Smooth muscle cell (in vitro differentiated cells): ENCODE measurements around the gene TYMP. TPM values are rescaled to one million over a fixed set of nuclear protein-coding genes. Genes with fewer than 3 reads are reported as not detected.

Experiments
- DNase-seq: peaks from one replicate; lab custom pipeline; 2025; ENCODE audit not compliant: unreplicated experiment; lab: John Stamatoyannopoulos, UW
- H2AFZ ChIP-seq: fragments of 200-600 bp; sonication (generic); 2 replicates; pipeline ENCODE4 v1.6.0; 2016; ENCODE audit warnings: antibody characterized with exemption, low read depth, mild to moderate bottlenecking
- H3F3A ChIP-seq: fragments of 200-600 bp; sonication (generic); 2 replicates; pipeline ENCODE4 v1.6.0; 2017; ENCODE audit warnings: antibody characterized with exemption, low read depth
- H3K27ac ChIP-seq: fragments of 200-600 bp; sonication (generic); 2 replicates; pipeline ENCODE4 v1.5.1; 2016; ENCODE audit warnings: low read depth, mild to moderate bottlenecking
- H3K27me3 ChIP-seq: fragments of 200-600 bp; sonication (generic); 2 replicates; pipeline ENCODE4 v1.6.1; 2016; ENCODE audit warnings: low read depth, mild to moderate bottlenecking
- H3K36me3 ChIP-seq: fragments of 200-600 bp; sonication (generic); 2 replicates; pipeline ENCODE4 v1.5.1; 2016; ENCODE audit warnings: low read depth
- H3K4me1 ChIP-seq: fragments of 200-600 bp; sonication (generic); 2 replicates; pipeline ENCODE4 v1.5.1; 2016; ENCODE audit warnings: low read depth
- H3K4me2 ChIP-seq: fragments of 200-600 bp; sonication (generic); 2 replicates; pipeline ENCODE4 v1.6.0; 2016; ENCODE audit warnings: mild to moderate bottlenecking
- H3K4me3 ChIP-seq: fragments of 200-600 bp; sonication (generic); 2 replicates; pipeline ENCODE4 v1.5.1; 2016; ENCODE audit warnings: mild to moderate bottlenecking
- H3K79me2 ChIP-seq: fragments of 200-600 bp; sonication (generic); 2 replicates; pipeline ENCODE4 v1.6.0; 2016; ENCODE audit warnings: low read depth, mild to moderate bottlenecking
- H3K9ac ChIP-seq: fragments of 200-600 bp; sonication (generic); 2 replicates; pipeline ENCODE4 v1.6.0; 2016; ENCODE audit warnings: low read depth
- H3K9me3 ChIP-seq: fragments of 200-600 bp; sonication (generic); replicated peaks from 2 replicates; pipeline ENCODE4 v1.5.1; 2016; ENCODE audit warnings: low read depth
- H4K20me1 ChIP-seq: fragments of 200-600 bp; sonication (generic); 2 replicates; pipeline ENCODE4 v1.6.0; 2016; ENCODE audit warnings: low read depth
- CTCF ChIP-seq: fragments of 200-600 bp; sonication (generic); IDR thresholded peaks from 2 replicates; pipeline ENCODE4 v1.5.1; 2017; ENCODE audit warnings: borderline replicate concordance, mild to moderate bottlenecking, antibody characterized with exemption; ENCODE audit not compliant: insufficient read depth, poor library complexity, severe bottlenecking
- WGBS: methylation state at CpG from one replicate; pipeline ENCODE4 v1.1.7; 2016; ENCODE audit warnings: low lambda C conversion rate; 5-methylcytosine and 5-hydroxymethylcytosine counted together
- polyA plus RNA-seq: library from polyadenylated mRNA; unstranded; fragments of >200 nt; fragmentation: Nextera tagmentation; extraction: Ambion mirVana; gene quantifications from 2 replicates; pipeline ENCODE4 v1.2.1, GENCODE V29; 2016
- total RNA-seq: library from RNA; depleted of rRNA; stranded (reverse); fragments of >200 nt; gene quantifications from 2 replicates; pipeline ENCODE4 v1.2.3, GENCODE V29; 2014

Gene TYMP
- total and polyA plus RNA-seq, 2 experiments from 2014 or later = 87.4 to 287 TPM

- 95% methylated on average over 11 of the region's 11 CpGs for WGBS
- peaks cover 7% of the 10 kb centered on the region for H3K4me1 ChIP-seq
- H3K4me2 ChIP-seq = no peak overlapping the region
- H3K9me3 ChIP-seq = no peaks in the 10 kb centered on the region
- no peak overlapping the region for H3K27ac ChIP-seq
- no peak overlapping the region for H2AFZ ChIP-seq
- no peak overlapping the region for H3K4me3 ChIP-seq
- no peaks in the 10 kb centered on the region for H3K27me3 ChIP-seq
- no peaks in the 10 kb centered on the region for H3K36me3 ChIP-seq
- no peaks in the 10 kb centered on the region for H4K20me1 ChIP-seq
- H3F3A ChIP-seq = peaks cover 5% of the 10 kb centered on the region
- no peak for TF ChIP-seq CTCF
- H3K79me2 ChIP-seq = peaks cover 5% of the 10 kb centered on the region
- no peak for DNase-seq
- H3K9ac ChIP-seq = no peak overlapping the region
Measured at GRCh38 chr22:50479721-50480120, 50.1 kb downstream of the TYMP start.

GRCh38 chr22:50477923-50478322 lies 51.9 kb downstream of the TYMP start:
- Histone ChIP-seq H2AFZ (no peak overlapping the region), H3K27ac (no peak overlapping the region), H3F3A (no peaks in the 10 kb centered on the region), H3K27me3 (no peaks in the 10 kb centered on the region), H3K9me3 (no peaks in the 10 kb centered on the region), H3K36me3 (no peaks in the 10 kb centered on the region), H3K9ac (no peak overlapping the region), H4K20me1 (peaks cover 16% of the 10 kb centered on the region), H3K79me2 (peaks cover 22% of the 10 kb centered on the region), H3K4me1 (peaks cover 16% of the 10 kb centered on the region), H3K4me3 (no peak overlapping the region), H3K4me2 (no peak overlapping the region)
- 92% methylated on average over 12 of the region's 12 CpGs for WGBS
- no peak for DNase-seq
- TF ChIP-seq CTCF = no peak

GRCh38 chr22:50476868-50477267 lies 52.9 kb downstream of the TYMP start:
- 88% methylated on average over 7 of the region's 7 CpGs for WGBS
- H3K4me2 ChIP-seq = no peak overlapping the region
- no peak overlapping the region for H3K27ac ChIP-seq
- H2AFZ ChIP-seq = no peak overlapping the region
- peaks cover 27% of the 10 kb centered on the region for H4K20me1 ChIP-seq
- H3K9ac ChIP-seq = no peak overlapping the region
- no peak for TF ChIP-seq CTCF
- no peaks in the 10 kb centered on the region for H3K27me3 ChIP-seq
- no peaks in the 10 kb centered on the region for H3K36me3 ChIP-seq
- no peak for DNase-seq
- H3F3A ChIP-seq = no peaks in the 10 kb centered on the region
- no peaks in the 10 kb centered on the region for H3K9me3 ChIP-seq
- H3K4me3 ChIP-seq = no peak overlapping the region
- H3K4me1 ChIP-seq = peaks cover 12% of the 10 kb centered on the region
- peaks cover 30% of the 10 kb centered on the region for H3K79me2 ChIP-seq

Other genes starting within 250 kb of the TYMP start
- gene PLXNB2, start 222.4 kb downstream of the TYMP start, total RNA-seq = 183 and 195 TPM in 2 replicates
- 210 and 249 TPM in 2 replicates for gene PLXNB2, start 222.4 kb downstream of the TYMP start, polyA plus RNA-seq
- 2.4 and 3.1 TPM in 2 replicates for gene DENND6B, start 203.0 kb downstream of the TYMP start, total RNA-seq
- gene DENND6B, start 203.0 kb downstream of the TYMP start, polyA plus RNA-seq = 7.8 and 10.1 TPM in 2 replicates
- gene PPP6R2, start 186.7 kb downstream of the TYMP start, total RNA-seq = 24.6 and 30.7 TPM in 2 replicates
- gene PPP6R2, start 186.7 kb downstream of the TYMP start, polyA plus RNA-seq = 31.6 and 36.3 TPM in 2 replicates
- gene SBF1, start 55.0 kb downstream of the TYMP start, total RNA-seq = 34.1 and 37.3 TPM in 2 replicates
- gene SBF1, start 55.0 kb downstream of the TYMP start, polyA plus RNA-seq = 53.6 and 70.8 TPM in 2 replicates
- 3.0 and 4.1 TPM in 2 replicates for gene ADM2, start 48.5 kb downstream of the TYMP start, total RNA-seq
- 15.8 and 16.9 TPM in 2 replicates for gene ADM2, start 48.5 kb downstream of the TYMP start, polyA plus RNA-seq
- gene MIOX, start 43.2 kb downstream of the TYMP start, total RNA-seq = 2.1 TPM in 1 of 2 replicates, not detected in the other
- gene MIOX, start 43.2 kb downstream of the TYMP start, polyA plus RNA-seq = 0.49 and 0.54 TPM in 2 replicates
- 53.5 and 56.3 TPM in 2 replicates for gene LMF2, start 22.3 kb downstream of the TYMP start, total RNA-seq
- 117 and 130 TPM in 2 replicates for gene LMF2, start 22.3 kb downstream of the TYMP start, polyA plus RNA-seq
- gene NCAPH2, start 21.8 kb downstream of the TYMP start, total RNA-seq = 20.7 and 24.1 TPM in 2 replicates
- gene NCAPH2, start 21.8 kb downstream of the TYMP start, polyA plus RNA-seq = 42.0 and 45.7 TPM in 2 replicates
- 1.5 and 3.2 TPM in 2 replicates for gene SCO2, start 4.4 kb downstream of the TYMP start, total RNA-seq
- gene SCO2, start 4.4 kb downstream of the TYMP start, polyA plus RNA-seq = 17.6 and 22.6 TPM in 2 replicates
- gene KLHDC7B, start 15.9 kb upstream of the TYMP start, total RNA-seq = 0.31 and 1.1 TPM in 2 replicates
- gene KLHDC7B, start 15.9 kb upstream of the TYMP start, polyA plus RNA-seq = 1.5 and 2.2 TPM in 2 replicates
- not detected in 2 replicates for gene SYCE3, start 32.9 kb upstream of the TYMP start, total RNA-seq
- gene SYCE3, start 32.9 kb upstream of the TYMP start, polyA plus RNA-seq = not detected in 2 replicates
- gene CPT1B, start 48.4 kb upstream of the TYMP start, total RNA-seq = 13.1 and 19.3 TPM in 2 replicates
- gene CPT1B, start 48.4 kb upstream of the TYMP start, polyA plus RNA-seq = 20.7 and 38.3 TPM in 2 replicates
- gene CHKB, start 52.8 kb upstream of the TYMP start, total RNA-seq = 33.6 and 35.2 TPM in 2 replicates
- gene CHKB, start 52.8 kb upstream of the TYMP start, polyA plus RNA-seq = 62.8 and 64.8 TPM in 2 replicates
- gene MAPK8IP2, start 70.8 kb upstream of the TYMP start, total RNA-seq = 0.63 TPM in 2 replicates
- 1.2 and 1.5 TPM in 2 replicates for gene MAPK8IP2, start 70.8 kb upstream of the TYMP start, polyA plus RNA-seq
- gene ARSA, start 98.1 kb upstream of the TYMP start, total RNA-seq = 16.6 and 19.9 TPM in 2 replicates
- gene ARSA, start 98.1 kb upstream of the TYMP start, polyA plus RNA-seq = 16.6 and 17.7 TPM in 2 replicates
- 1.3 and 2.0 TPM in 2 replicates for gene SHANK3, start 142.8 kb upstream of the TYMP start, total RNA-seq
- 1.6 and 1.9 TPM in 2 replicates for gene SHANK3, start 142.8 kb upstream of the TYMP start, polyA plus RNA-seq
- gene ACR, start 208.2 kb upstream of the TYMP start, total RNA-seq = 0.27 and 1.9 TPM in 2 replicates
- not detected in 2 replicates for gene ACR, start 208.2 kb upstream of the TYMP start, polyA plus RNA-seq